Bronchial epithelial cell (primary cell): ENCODE results near the gene SMARCC2. TPM values are rescaled to one million over a fixed set of nuclear protein-coding genes. Genes with fewer than 3 reads are reported as not detected.
A peak's percentile ranks its signal among the peaks of the same experiment; 100 is the strongest.
"Not testable (repeated sequence)": the region's sequence is repeated elsewhere in the genome, so short reads cannot be mapped to it uniquely, and the experiment has no call there.

Experiments used
- DNase-seq: peaks from one replicate; pipeline ENCODE4 v3.0.0-alpha.2; 2010; ENCODE audit warnings: low read depth
- FAIRE-seq: peaks from 2 replicates; lab custom pipeline; 2011; peaks lifted over from hg19 to GRCh38; lab: Jason Lieb, UNC
- H3K27me3 ChIP-seq: 2 replicates; pipeline ENCODE4 v1.5.1; 2011; ENCODE audit warnings: low read length; ENCODE audit not compliant: control insufficient read depth, insufficient read depth
- H3K36me3 ChIP-seq: 2 replicates; pipeline ENCODE4 v1.5.1; 2011; ENCODE audit warnings: low read length; ENCODE audit not compliant: control insufficient read depth, insufficient read depth
- H3K4me3 ChIP-seq: 2 replicates; pipeline ENCODE4 v1.5.1; 2011; ENCODE audit warnings: mild to moderate bottlenecking, low read depth, low read length, control low read depth
- total RNA-seq: library from RNA; depleted of rRNA; stranded (reverse); fragments of >200 nt; gene quantifications from 2 replicates; pipeline ENCODE4 v1.2.1, GENCODE V29; 2014
- TF ChIP-seq, protein P1 (sequence below): IDR thresholded peaks from 2 replicates; pipeline ENCODE4 v1.5.1; 2011; ENCODE audit warnings: mild to moderate bottlenecking, moderate library complexity, low read length, control low read depth, inconsistent platforms; ENCODE audit not compliant: insufficient read depth, severe bottlenecking

SMARCC2 gene
- total RNA-seq, 1 donor from 2014 or later: 14.0 TPM

GRCh38 chr12:56198836-56199235 is 9.6 kb upstream of the SMARCC2 start:
- FAIRE-seq (no peak), DNase-seq (no peak)
- H3K4me3 ChIP-seq: no peak overlapping the region
- TF ChIP-seq, protein P1, sequence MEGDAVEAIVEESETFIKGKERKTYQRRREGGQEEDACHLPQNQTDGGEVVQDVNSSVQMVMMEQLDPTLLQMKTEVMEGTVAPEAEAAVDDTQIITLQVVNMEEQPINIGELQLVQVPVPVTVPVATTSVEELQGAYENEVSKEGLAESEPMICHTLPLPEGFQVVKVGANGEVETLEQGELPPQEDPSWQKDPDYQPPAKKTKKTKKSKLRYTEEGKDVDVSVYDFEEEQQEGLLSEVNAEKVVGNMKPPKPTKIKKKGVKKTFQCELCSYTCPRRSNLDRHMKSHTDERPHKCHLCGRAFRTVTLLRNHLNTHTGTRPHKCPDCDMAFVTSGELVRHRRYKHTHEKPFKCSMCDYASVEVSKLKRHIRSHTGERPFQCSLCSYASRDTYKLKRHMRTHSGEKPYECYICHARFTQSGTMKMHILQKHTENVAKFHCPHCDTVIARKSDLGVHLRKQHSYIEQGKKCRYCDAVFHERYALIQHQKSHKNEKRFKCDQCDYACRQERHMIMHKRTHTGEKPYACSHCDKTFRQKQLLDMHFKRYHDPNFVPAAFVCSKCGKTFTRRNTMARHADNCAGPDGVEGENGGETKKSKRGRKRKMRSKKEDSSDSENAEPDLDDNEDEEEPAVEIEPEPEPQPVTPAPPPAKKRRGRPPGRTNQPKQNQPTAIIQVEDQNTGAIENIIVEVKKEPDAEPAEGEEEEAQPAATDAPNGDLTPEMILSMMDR: no peak
- no peaks in the 10 kb centered on the region for H3K27me3 ChIP-seq
- no peaks in the 10 kb centered on the region for H3K36me3 ChIP-seq

GRCh38 chr12:56197921-56198635 is 8.8 kb upstream of the SMARCC2 start:
- no peak overlapping the region for H3K4me3 ChIP-seq
- H3K36me3 ChIP-seq: no peaks in the 10 kb centered on the region
- no peak for FAIRE-seq
- no peaks in the 10 kb centered on the region for H3K27me3 ChIP-seq
- DNase-seq: no peak
- TF ChIP-seq, protein P1: no peak

- H3K36me3 ChIP-seq, H3K4me3 ChIP-seq, FAIRE-seq, H3K27me3 ChIP-seq: not testable (repeated sequence)
- peak; percentile 71 for DNase-seq
Measured at GRCh38 chr12:56196818-56197550, 7.7 kb upstream of the SMARCC2 start.

DNA sequence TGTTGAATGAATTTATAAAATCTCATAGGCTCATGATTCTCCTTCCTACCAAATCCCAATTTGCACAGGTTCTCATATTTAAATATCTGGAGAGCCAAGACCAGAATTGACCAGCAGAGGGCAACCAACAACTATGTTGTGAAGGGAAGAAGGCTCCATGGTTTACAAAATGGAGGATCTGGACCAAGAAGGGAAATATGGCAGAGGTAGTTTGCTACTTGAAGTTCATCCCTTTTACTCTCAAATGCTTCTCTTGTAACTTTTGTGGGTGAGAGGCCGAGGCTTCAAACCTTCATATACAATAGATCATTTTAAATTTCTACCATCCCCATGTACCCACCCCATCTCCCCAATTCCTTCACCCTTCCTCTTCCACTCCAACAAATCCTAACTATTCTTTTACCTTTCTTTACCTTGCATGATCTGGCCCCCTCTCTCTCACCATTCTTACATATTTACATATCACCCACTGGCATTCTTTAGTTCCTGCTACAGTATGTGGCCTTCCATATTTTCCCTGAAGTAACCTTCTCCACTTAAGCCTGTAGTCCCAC is 3.8 kb upstream of the SMARCC2 start:
- Histone ChIP-seq H3K4me3 (no peak overlapping the region), H3K36me3 (no peaks in the 10 kb centered on the region), H3K27me3 (no peaks in the 10 kb centered on the region)
- FAIRE-seq: no peak
- TF ChIP-seq, protein P1: peak; percentile 67
- peak; percentile 79 for DNase-seq

- FAIRE-seq: no peak
- TF ChIP-seq, protein P1: no peak
- H3K36me3 ChIP-seq: no peaks in the 10 kb centered on the region
Measured at GRCh38 chr12:56192582-56192981, 3.3 kb upstream of the SMARCC2 start.

DNA sequence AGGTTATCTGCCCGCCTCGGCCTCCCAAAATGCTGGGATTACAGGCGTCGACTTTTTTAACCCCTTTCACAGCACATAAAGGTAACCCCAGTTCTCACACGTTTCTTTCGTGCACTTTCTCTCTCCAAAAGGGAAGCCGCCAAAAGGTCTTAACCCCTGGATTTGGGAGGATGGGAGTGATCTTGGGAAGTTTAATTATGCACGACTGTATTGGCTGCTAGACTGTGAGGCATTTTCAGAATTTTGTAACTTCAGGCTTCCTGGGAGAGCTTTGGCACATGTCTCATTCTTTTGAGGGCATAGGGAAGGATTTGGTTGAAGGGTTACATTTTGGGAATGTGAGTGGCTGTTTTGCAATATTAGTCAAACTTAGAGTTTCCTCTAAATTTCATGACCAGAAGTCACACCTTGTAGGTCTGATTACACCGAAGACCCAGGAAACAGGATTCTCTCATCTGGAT is 1.4 kb upstream of the SMARCC2 start:
- peaks cover 3% of the 10 kb centered on the region for H3K36me3 ChIP-seq
- TF ChIP-seq, protein P1: no peak
- no peak for FAIRE-seq
- H3K27me3 ChIP-seq: no peaks in the 10 kb centered on the region
- no peak overlapping the region for H3K4me3 ChIP-seq
- DNase-seq: no peak

More at GRCh38 chr12:56192582-56192981, 3.3 kb upstream of the SMARCC2 start:
- H3K27me3 ChIP-seq: no peaks in the 10 kb centered on the region
- no peak for DNase-seq
- no peak overlapping the region for H3K4me3 ChIP-seq
